ENCODE results near the gene SMARCA2.

Gene SMARCA2

GRCh38 chr9:2043243-2043642, 28.1 kb downstream of the SMARCA2 start:
- no peak for DNase-seq

- no peak for DNase-seq
Observed at GRCh38 chr9:2043881-2044462, 28.8 kb downstream of the SMARCA2 start.

GRCh38 chr9:2047144-2047671, 32.1 kb downstream of the SMARCA2 start:
- DNase-seq, result no peak

- no peak for DNase-seq
Observed at GRCh38 chr9:2047916-2048315, 32.8 kb downstream of the SMARCA2 start.

GRCh38 chr9:2050236-2050635, 35.1 kb downstream of the SMARCA2 start:
- no peak for DNase-seq

- peak; percentile 39 for DNase-seq
Observed at GRCh38 chr9:2053883-2054845, 39.0 kb downstream of the SMARCA2 start.

GRCh38 chr9:2055203-2055658, 40.1 kb downstream of the SMARCA2 start:
- DNase-seq, result no peak

GRCh38 chr9:2059274-2059929, 44.3 kb downstream of the SMARCA2 start:
- DNase-seq, result no peak

- no peak for DNase-seq
Observed at GRCh38 chr9:2060424-2060823, 45.3 kb downstream of the SMARCA2 start.

- no peak for DNase-seq
Observed at GRCh38 chr9:2065704-2066103, 50.6 kb downstream of the SMARCA2 start.

GRCh38 chr9:2066312-2067273, 51.4 kb downstream of the SMARCA2 start:
- no peak for DNase-seq

GRCh38 chr9:2072752-2073405, 57.7 kb downstream of the SMARCA2 start:
- DNase-seq, result no peak

- no peak for DNase-seq
Observed at GRCh38 chr9:2082772-2083171, 67.6 kb downstream of the SMARCA2 start.

- no peak for DNase-seq
Observed at GRCh38 chr9:2083479-2083878, 68.3 kb downstream of the SMARCA2 start.

GRCh38 chr9:2085716-2086115, 70.6 kb downstream of the SMARCA2 start:
- DNase-seq, result no peak

- no peak for DNase-seq
Observed at GRCh38 chr9:2086116-2086515, 71.0 kb downstream of the SMARCA2 start.

GRCh38 chr9:2086971-2087370, 71.8 kb downstream of the SMARCA2 start:
- no peak for DNase-seq

- DNase-seq, result no peak
Observed at GRCh38 chr9:2087500-2088313, 72.6 kb downstream of the SMARCA2 start.

- DNase-seq, result no peak
Observed at GRCh38 chr9:2093920-2094597, 78.9 kb downstream of the SMARCA2 start.

- no peak for DNase-seq
Observed at GRCh38 chr9:2096376-2096970, 81.3 kb downstream of the SMARCA2 start.

Measured in stimulated activated CD4-positive, alpha-beta T cell treated with anti-CD3 and anti-CD28 coated beads, Interleukin-4, amount 100 ng/mL, for 1 hour (primary cell).